ENCODE results near the gene DHDH.

GRCh38 chr19:48947258-48947542 is 13.7 kb downstream of the DHDH start:
- TF ChIP-seq TCF12 (IDR thresholded peaks at IDR 0.05) = no peak
- no peak for TF ChIP-seq TCF12 (CRISPR knock-in tag; IDR thresholded peaks at IDR 0.05)
- TF ChIP-seq TAF1 (CRISPR knock-in tag; IDR thresholded peaks at IDR 0.05) = 0 out of 2 replicates have a peak, but pooled peaks have one; percentile 8
- no peak for TF ChIP-seq ZNF747 (CRISPR knock-in tag; IDR thresholded peaks at IDR 0.05; ENCODE audit: borderline replicate concordance)
- TF ChIP-seq ZBTB49 (CRISPR knock-in tag; IDR thresholded peaks at IDR 0.05; ENCODE audit: borderline replicate concordance) = no peak
- no peak for TF ChIP-seq ATF3 (CRISPR knock-in tag; IDR thresholded peaks at IDR 0.05)
